ENCODE measurements around the gene CHMP4B.

DNA sequence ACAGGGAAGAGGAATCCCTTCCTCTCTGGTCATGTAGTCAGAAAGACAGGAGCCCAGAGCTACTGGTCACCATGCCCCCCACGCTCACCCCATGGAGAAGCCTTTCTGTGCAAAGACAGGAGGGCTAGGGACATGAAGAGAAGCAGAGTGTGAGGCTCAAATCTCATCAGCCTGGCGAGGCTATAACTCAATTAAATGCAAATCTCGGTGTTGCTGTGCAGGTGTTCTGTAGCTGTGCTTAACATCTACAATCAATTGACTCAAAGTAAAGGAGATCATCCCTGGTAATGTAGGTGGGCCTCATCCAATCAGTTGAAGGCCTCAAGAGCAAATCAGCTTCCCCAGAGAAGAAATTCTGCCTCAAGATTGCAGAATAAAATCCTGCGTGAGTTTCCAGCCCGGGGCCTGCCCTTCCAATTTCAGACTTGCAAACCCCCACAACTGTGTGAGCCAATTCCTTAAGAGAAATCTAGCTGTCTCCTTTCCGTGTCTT is 64.4 kb downstream of the CHMP4B start:
- TF ChIP-seq, protein P1, sequence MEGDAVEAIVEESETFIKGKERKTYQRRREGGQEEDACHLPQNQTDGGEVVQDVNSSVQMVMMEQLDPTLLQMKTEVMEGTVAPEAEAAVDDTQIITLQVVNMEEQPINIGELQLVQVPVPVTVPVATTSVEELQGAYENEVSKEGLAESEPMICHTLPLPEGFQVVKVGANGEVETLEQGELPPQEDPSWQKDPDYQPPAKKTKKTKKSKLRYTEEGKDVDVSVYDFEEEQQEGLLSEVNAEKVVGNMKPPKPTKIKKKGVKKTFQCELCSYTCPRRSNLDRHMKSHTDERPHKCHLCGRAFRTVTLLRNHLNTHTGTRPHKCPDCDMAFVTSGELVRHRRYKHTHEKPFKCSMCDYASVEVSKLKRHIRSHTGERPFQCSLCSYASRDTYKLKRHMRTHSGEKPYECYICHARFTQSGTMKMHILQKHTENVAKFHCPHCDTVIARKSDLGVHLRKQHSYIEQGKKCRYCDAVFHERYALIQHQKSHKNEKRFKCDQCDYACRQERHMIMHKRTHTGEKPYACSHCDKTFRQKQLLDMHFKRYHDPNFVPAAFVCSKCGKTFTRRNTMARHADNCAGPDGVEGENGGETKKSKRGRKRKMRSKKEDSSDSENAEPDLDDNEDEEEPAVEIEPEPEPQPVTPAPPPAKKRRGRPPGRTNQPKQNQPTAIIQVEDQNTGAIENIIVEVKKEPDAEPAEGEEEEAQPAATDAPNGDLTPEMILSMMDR (IDR thresholded peaks at IDR 0.05; ENCODE audit: low read length), result no peak
- TF ChIP-seq EZH2 (optimal IDR thresholded peaks at IDR 0.05; ENCODE audit: low read depth, low read length) (no peak), EZH2phosphoT487 (IDR thresholded peaks at IDR 0.05; ENCODE audit: low read length) (no peak)
